ENCODE measurements around the gene IRAK1.
"Not testable (repeated sequence)": the region's sequence is repeated elsewhere in the genome, so short reads cannot be mapped to it uniquely, and the experiment has no call there.

IRAK1 gene

DNA sequence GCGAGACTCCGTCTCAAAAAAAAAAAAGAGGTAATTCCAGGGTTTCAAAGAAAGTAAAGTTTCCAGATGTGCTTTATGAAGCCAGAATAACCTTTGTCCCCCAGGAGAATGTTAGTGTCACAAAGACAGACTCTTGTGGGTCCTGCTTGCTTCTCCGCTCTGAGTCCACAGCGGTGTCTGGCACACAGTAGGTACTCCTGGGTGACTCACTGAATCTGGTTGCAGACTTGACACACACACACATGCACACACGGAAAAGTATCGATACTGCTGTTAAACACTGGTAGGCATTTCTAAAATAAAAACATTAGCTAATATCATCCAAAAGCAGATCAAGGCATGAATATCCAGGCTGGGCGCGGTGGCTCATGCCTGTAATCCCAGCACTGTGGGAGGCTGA is 24.2 kb downstream of the IRAK1 start:
- TF ChIP-seq EZH2 (optimal IDR thresholded peaks at IDR 0.05; ENCODE audit: low read depth, low read length) (no peak), CTCF (IDR thresholded peaks at IDR 0.05; ENCODE audit: low read length) (no peak), EZH2phosphoT487 (IDR thresholded peaks at IDR 0.05; ENCODE audit: low read length) (no peak)
- Histone ChIP-seq H3K4me2 (ENCODE audit: low read depth, low read length) (no peak overlapping the region), H3K9me3 (replicated peaks; ENCODE audit: insufficient read depth, low read length) (no peaks in the 10 kb centered on the region), H3F3A (ENCODE audit: insufficient read depth, low read length) (no peaks in the 10 kb centered on the region), H2AFZ (ENCODE audit: low read length) (no peak overlapping the region), H3K36me3 (replicated peaks; ENCODE audit: insufficient read depth, low read length) (no peaks in the 10 kb centered on the region), H3K9me2 (replicated peaks; ENCODE audit: insufficient read depth, low read length) (no peaks in the 10 kb centered on the region), H3K27ac (ENCODE audit: low read length) (no peak overlapping the region), H3K27me3 (replicated peaks; ENCODE audit: insufficient read depth, low read length) (no peaks in the 10 kb centered on the region), H3K4me1 (ENCODE audit: low read length) (no peaks in the 10 kb centered on the region), H3K9ac (ENCODE audit: low read length) (no peak overlapping the region), H3K79me2 (ENCODE audit: low read length) (no peaks in the 10 kb centered on the region), H4K20me1 (ENCODE audit: insufficient read depth, low read length) (no peaks in the 10 kb centered on the region), H3K4me3 (ENCODE audit: low read length) (no peak overlapping the region)
- DNase-seq: no peak

- not testable (repeated sequence) for DNase-seq; H3K36me3 ChIP-seq (replicated peaks; ENCODE audit: insufficient read depth, low read length); H3K27me3 ChIP-seq (replicated peaks; ENCODE audit: insufficient read depth, low read length); H3K27ac ChIP-seq (ENCODE audit: low read length); H3K9me2 ChIP-seq (replicated peaks; ENCODE audit: insufficient read depth, low read length); H3K4me1 ChIP-seq (ENCODE audit: low read length); H3K4me2 ChIP-seq (ENCODE audit: low read depth, low read length); H2AFZ ChIP-seq (ENCODE audit: low read length); H3K4me3 ChIP-seq (ENCODE audit: low read length); H3K9me3 ChIP-seq (replicated peaks; ENCODE audit: insufficient read depth, low read length); H3K79me2 ChIP-seq (ENCODE audit: low read length); H4K20me1 ChIP-seq (ENCODE audit: insufficient read depth, low read length); H3F3A ChIP-seq (ENCODE audit: insufficient read depth, low read length); H3K9ac ChIP-seq (ENCODE audit: low read length)
Measured at GRCh38 chrX:153994398-153994797, 25.3 kb downstream of the IRAK1 start.

DNA sequence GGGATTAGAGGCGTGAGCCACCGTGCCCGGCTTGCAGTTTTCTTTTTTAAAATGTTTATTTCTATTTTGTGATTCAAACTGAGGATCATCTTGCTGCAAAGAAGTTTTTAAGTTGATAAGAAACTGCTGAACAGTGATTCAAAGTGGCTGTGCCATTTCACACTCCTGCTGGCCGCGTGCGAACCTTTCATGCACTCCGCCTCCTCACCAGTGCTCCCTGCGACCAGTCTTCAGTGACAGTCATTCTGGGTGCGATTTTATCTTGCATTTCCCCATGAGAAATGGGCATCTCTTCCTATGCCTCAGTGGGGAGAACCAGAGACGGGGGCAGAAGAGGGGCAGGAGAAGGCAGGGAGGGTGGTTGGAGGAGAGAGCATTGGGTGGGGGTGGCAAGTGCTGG is 25.7 kb downstream of the IRAK1 start:
- no peak overlapping the region for H3K4me2 ChIP-seq (ENCODE audit: low read depth, low read length)

GRCh38 chrX:153993079-153993478 is 26.6 kb downstream of the IRAK1 start:
- Histone ChIP-seq H3K9me3 (replicated peaks; ENCODE audit: insufficient read depth, low read length) (no peaks in the 10 kb centered on the region), H3K4me3 (ENCODE audit: low read length) (no peak overlapping the region), H3K27ac (ENCODE audit: low read length) (no peak overlapping the region), H4K20me1 (ENCODE audit: insufficient read depth, low read length) (no peaks in the 10 kb centered on the region), H3K4me2 (ENCODE audit: low read depth, low read length) (no peak overlapping the region), H2AFZ (ENCODE audit: low read length) (no peak overlapping the region), H3K36me3 (replicated peaks; ENCODE audit: insufficient read depth, low read length) (no peaks in the 10 kb centered on the region), H3K27me3 (replicated peaks; ENCODE audit: insufficient read depth, low read length) (no peaks in the 10 kb centered on the region), H3F3A (ENCODE audit: insufficient read depth, low read length) (no peaks in the 10 kb centered on the region), H3K79me2 (ENCODE audit: low read length) (no peaks in the 10 kb centered on the region), H3K9me2 (replicated peaks; ENCODE audit: insufficient read depth, low read length) (no peaks in the 10 kb centered on the region), H3K4me1 (ENCODE audit: low read length) (no peaks in the 10 kb centered on the region), H3K9ac (ENCODE audit: low read length) (no peak overlapping the region)
- no peak for TF ChIP-seq CTCF (IDR thresholded peaks at IDR 0.05; ENCODE audit: low read length)
- no peak for TF ChIP-seq EZH2phosphoT487 (IDR thresholded peaks at IDR 0.05; ENCODE audit: low read length)
- DNase-seq: no peak

More for the DNA sequence above, 25.7 kb downstream of the IRAK1 start:
- Histone ChIP-seq H3K79me2 (ENCODE audit: low read length) (no peaks in the 10 kb centered on the region), H3K4me1 (ENCODE audit: low read length) (no peaks in the 10 kb centered on the region), H3K27me3 (replicated peaks; ENCODE audit: insufficient read depth, low read length) (no peaks in the 10 kb centered on the region), H4K20me1 (ENCODE audit: insufficient read depth, low read length) (no peaks in the 10 kb centered on the region), H3F3A (ENCODE audit: insufficient read depth, low read length) (no peaks in the 10 kb centered on the region), H3K36me3 (replicated peaks; ENCODE audit: insufficient read depth, low read length) (no peaks in the 10 kb centered on the region), H3K27ac (ENCODE audit: low read length) (no peak overlapping the region), H2AFZ (ENCODE audit: low read length) (no peak overlapping the region), H3K9me2 (replicated peaks; ENCODE audit: insufficient read depth, low read length) (no peaks in the 10 kb centered on the region), H3K9ac (ENCODE audit: low read length) (no peak overlapping the region), H3K4me3 (ENCODE audit: low read length) (no peak overlapping the region), H3K9me3 (replicated peaks; ENCODE audit: insufficient read depth, low read length) (no peaks in the 10 kb centered on the region)
- no peak for DNase-seq
- no peak for TF ChIP-seq EZH2 (optimal IDR thresholded peaks at IDR 0.05; ENCODE audit: low read depth, low read length)

Data from MM.1S (cell line).